Measurements from ENCODE around the gene CD164.
A peak's percentile ranks its signal among the peaks of the same experiment; 100 is the strongest.

CD164 gene

GRCh38 chr6:109381747-109382575 lies at the start of gene CD164:
Gene CD164 (minus strand): TSS chr6:109382467. CDS start chr6:109382378, 89 bp downstream.
- DNase-seq (ENCODE audit: low spot score): peak; percentile 97
- no peak for TF ChIP-seq CTCF (IDR thresholded peaks at IDR 0.05; ENCODE audit: extremely low read depth, missing control alignments)

- DNase-seq (ENCODE audit: low spot score): no peak
- TF ChIP-seq CTCF (IDR thresholded peaks at IDR 0.05; ENCODE audit: extremely low read depth, missing control alignments): no peak
Measured at GRCh38 chr6:109429496-109429895, 47.2 kb upstream of the CD164 start.

- DNase-seq (ENCODE audit: low spot score): no peak
Measured at GRCh38 chr6:109428889-109429477, 46.7 kb upstream of the CD164 start.

GRCh38 chr6:109424946-109425345 lies 42.7 kb upstream of the CD164 start:
- DNase-seq (ENCODE audit: low spot score): no peak
- no peak for TF ChIP-seq CTCF (IDR thresholded peaks at IDR 0.05; ENCODE audit: extremely low read depth, missing control alignments)

More at GRCh38 chr6:109428889-109429477, 46.7 kb upstream of the CD164 start:
- no peak for TF ChIP-seq CTCF (IDR thresholded peaks at IDR 0.05; ENCODE audit: extremely low read depth, missing control alignments)

- no peak for TF ChIP-seq CTCF (IDR thresholded peaks at IDR 0.05; ENCODE audit: extremely low read depth, missing control alignments)
Measured at GRCh38 chr6:109421184-109421583, 38.9 kb upstream of the CD164 start.

GRCh38 chr6:109420751-109421150 lies 38.5 kb upstream of the CD164 start:
- no peak for DNase-seq (ENCODE audit: low spot score)
- no peak for TF ChIP-seq CTCF (IDR thresholded peaks at IDR 0.05; ENCODE audit: extremely low read depth, missing control alignments)

More at GRCh38 chr6:109421184-109421583, 38.9 kb upstream of the CD164 start:
- no peak for DNase-seq (ENCODE audit: low spot score)

- no peak for DNase-seq (ENCODE audit: low spot score)
- no peak for TF ChIP-seq CTCF (IDR thresholded peaks at IDR 0.05; ENCODE audit: extremely low read depth, missing control alignments)
Measured at GRCh38 chr6:109417646-109418045, 35.4 kb upstream of the CD164 start.

All from GM20000 (cell line).